GM13977 (cell line): Measurements from ENCODE around the gene GUK1.

Source experiments
- DNase-seq: peaks from one replicate; pipeline ENCODE4 v3.0.0; 2012; ENCODE audit warnings: low spot score
- CTCF ChIP-seq: IDR thresholded peaks from 2 replicates; pipeline ENCODE4 v1.5.1; 2012; ENCODE audit warnings: mild to moderate bottlenecking, control low read depth; ENCODE audit not compliant: insufficient read depth; ENCODE audit errors: extremely low read depth, missing control alignments
- in situ Hi-C: fragments of 300-500 bp; cut with MboI; formaldehyde crosslinking; loops from one replicate; pipeline ENCODE4 v1.12.0; 2022; ENCODE audit warnings: low sequenced_read_pairs, low pct_unique_long_range_greater_than_20kb, mixed read lengths, inconsistent platforms; ENCODE audit not compliant: unreplicated experiment

GUK1 gene

GRCh38 chr1:228152918-228153258 lies 12.8 kb downstream of the GUK1 start:
- DNase-seq = no peak
- in situ Hi-C loops = no loop called here
- no peak for TF ChIP-seq CTCF

- no peak for TF ChIP-seq CTCF
- in situ Hi-C loops = no loop called here
Observed at GRCh38 chr1:228154021-228154669, 14.1 kb downstream of the GUK1 start.

GRCh38 chr1:228154670-228155571 lies 14.8 kb downstream of the GUK1 start:
- no peak for TF ChIP-seq CTCF
- in situ Hi-C loops = no loop called here
- no peak for DNase-seq

More at GRCh38 chr1:228154021-228154669, 14.1 kb downstream of the GUK1 start:
- DNase-seq = no peak

GRCh38 chr1:228155596-228156514 lies 15.8 kb downstream of the GUK1 start:
- DNase-seq = no peak
- TF ChIP-seq CTCF = no peak
- in situ Hi-C loops = no loop called here

GRCh38 chr1:228156515-228156881 lies 16.4 kb downstream of the GUK1 start:
- in situ Hi-C loops = no loop called here
- no peak for DNase-seq
- TF ChIP-seq CTCF = no peak
